H1 (cell line): ENCODE data around the gene CACNA2D4. TPM values are rescaled to one million over a fixed set of nuclear protein-coding genes. Genes with fewer than 3 reads are reported as not detected.

Experiments
- CTCF ChIA-PET: fragments of 300-600 bp; sonication (Branson Sonifier 250); formaldehyde crosslinking; loops from one replicate; lab custom pipeline; 2021; ENCODE audit not compliant: partially characterized antibody; lab: Charles Lee
- POLR2A ChIA-PET: fragments of 300-600 bp; sonication (Branson Sonifier 250); formaldehyde crosslinking; loops from one replicate; lab custom pipeline; 2021; ENCODE audit warnings: inconsistent platforms; ENCODE audit not compliant: partially characterized antibody; lab: Charles Lee
- DNase-seq, 2 experiments: peaks; one replicate each; pipeline versions ENCODE4 v3.0.0 to v3.0.0-alpha.2; 2010 to 2022; ENCODE audit warnings: low spot score in 2 of 2, low read depth in 1 of 2, mixed read lengths in 1 of 2
- FAIRE-seq: peaks from 2 replicates; lab custom pipeline; 2011; peaks lifted over from hg19 to GRCh38; lab: Jason Lieb, UNC
- H2AFZ ChIP-seq: 2 replicates; pipeline ENCODE4 v1.8.1; 2012; ENCODE audit warnings: low read length, inconsistent platforms
- H2AK5ac ChIP-seq: 2 replicates; pipeline ENCODE4 v1.6.1; 2013; ENCODE audit warnings: low read depth, low read length
- H2BK120ac ChIP-seq: replicated peaks from 2 replicates; pipeline ENCODE3; 2013; ENCODE audit warnings: low read depth, low read length, inconsistent platforms
- H2BK12ac ChIP-seq: 2 replicates; pipeline ENCODE4 v1.6.1; 2013; ENCODE audit warnings: low read depth, low read length
- H2BK15ac ChIP-seq: 2 replicates; pipeline ENCODE4 v1.6.1; 2013; ENCODE audit warnings: low read length
- H2BK20ac ChIP-seq: 2 replicates; pipeline ENCODE4 v1.6.1; 2013; ENCODE audit warnings: low read length
- H2BK5ac ChIP-seq: 2 replicates; pipeline ENCODE4 v1.6.1; 2013; ENCODE audit warnings: low read depth, low read length
- H3K14ac ChIP-seq: 2 replicates; pipeline ENCODE4 v1.6.1; 2013; ENCODE audit warnings: inconsistent platforms; ENCODE audit not compliant: insufficient read length
- H3K18ac ChIP-seq: 2 replicates; pipeline ENCODE4 v1.6.1; 2013; ENCODE audit warnings: low read length; ENCODE audit errors: extremely low read depth
- H3K23ac ChIP-seq: 2 replicates; pipeline ENCODE4 v1.6.1; 2013; ENCODE audit warnings: inconsistent platforms; ENCODE audit not compliant: insufficient read length
- H3K23me2 ChIP-seq: 2 replicates; pipeline ENCODE4 v1.6.1; 2013; ENCODE audit warnings: low read depth, low read length
- H3K27ac ChIP-seq: 2 replicates; pipeline ENCODE4 v1.6.1; 2011; ENCODE audit warnings: low read depth, low read length, inconsistent platforms
- H3K27me3 ChIP-seq, 4 experiments: replicated peaks in 1 of 4; 1 replicate in 1 of 4; 2 replicates in 3 of 4; pipeline versions ENCODE4 v1.6.1 to v1.8.1; 2011 to 2013; ENCODE audit warnings: low read length in 3 of 4, mild to moderate bottlenecking in 3 of 4, inconsistent platforms in 2 of 4, mixed read lengths in 2 of 4, moderate library complexity in 1 of 4; ENCODE audit not compliant: control insufficient read depth in 3 of 4, insufficient read depth in 3 of 4; ENCODE audit errors: extremely low read depth in 1 of 4
- H3K36me3 ChIP-seq, 4 experiments: 2 replicates each; pipeline versions ENCODE4 v1.6.1 to v1.8.1; 2011 to 2013; ENCODE audit warnings: mild to moderate bottlenecking in 4 of 4, low read length in 3 of 4, moderate library complexity in 2 of 4, control low read depth in 1 of 4, inconsistent platforms in 1 of 4; ENCODE audit not compliant: insufficient read depth in 4 of 4, control insufficient read depth in 2 of 4
- H3K4ac ChIP-seq: replicated peaks from 2 replicates; pipeline ENCODE3; 2013; ENCODE audit warnings: low read length, low read depth, mixed read lengths, inconsistent platforms; ENCODE audit not compliant: insufficient read length
- H3K4me1 ChIP-seq, 4 experiments: replicated peaks in 1 of 4; 1 replicate in 1 of 4; 2 replicates in 3 of 4; pipeline versions ENCODE4 v1.6.1 to v1.8.1; 2011 to 2013; ENCODE audit warnings: low read length in 3 of 4, inconsistent platforms in 2 of 4, mixed read lengths in 1 of 4; ENCODE audit not compliant: insufficient read depth in 4 of 4, control insufficient read depth in 3 of 4
- H3K4me2 ChIP-seq, 2 experiments: 2 replicates each; pipeline versions ENCODE4 v1.6.1 to v1.8.1; 2011 to 2013; ENCODE audit warnings: low read depth in 2 of 2, low read length in 2 of 2, control low read depth in 1 of 2, inconsistent platforms in 1 of 2, mild to moderate bottlenecking in 1 of 2; ENCODE audit not compliant: insufficient read depth in 1 of 2
- H3K4me3 ChIP-seq, 4 experiments: fragments of 200-600, 300-600 bp in 1 of 4; sonication (generic), shearing (Covaris generic), sonication (Bioruptor Twin) in 1 of 4; 2 replicates each; pipeline versions ENCODE4 v1.5.1 to v1.8.1; 2011 to 2016; ENCODE audit warnings: low read length in 4 of 4, low read depth in 3 of 4, control low read depth in 2 of 4, inconsistent platforms in 2 of 4, mild to moderate bottlenecking in 2 of 4, mixed read lengths in 1 of 4, moderate library complexity in 1 of 4; ENCODE audit not compliant: insufficient read depth in 2 of 4; ENCODE audit errors: extremely low read depth in 1 of 4
- H3K56ac ChIP-seq: replicated peaks from 2 replicates; pipeline ENCODE3; 2013; ENCODE audit warnings: low read depth, mild to moderate bottlenecking, mixed read lengths, low read length, inconsistent platforms; ENCODE audit not compliant: insufficient read length
- H3K79me1 ChIP-seq: 2 replicates; pipeline ENCODE4 v1.6.1; 2013; ENCODE audit warnings: low read depth, low read length, control low read depth
- H3K79me2 ChIP-seq, 2 experiments: 2 replicates each; pipeline versions ENCODE4 v1.6.1 to v1.8.1; 2012 to 2013; ENCODE audit warnings: low read length in 2 of 2, mild to moderate bottlenecking in 2 of 2, inconsistent platforms in 1 of 2; ENCODE audit not compliant: insufficient read depth in 2 of 2, control insufficient read depth in 1 of 2
- H3K9ac ChIP-seq, 4 experiments: replicated peaks in 1 of 4; 1 replicate in 1 of 4; 2 replicates in 3 of 4; pipeline versions ENCODE4 v1.6.1 to v1.8.1; 2011 to 2013; ENCODE audit warnings: low read depth in 3 of 4, low read length in 3 of 4, control low read depth in 2 of 4, mild to moderate bottlenecking in 2 of 4, moderate library complexity in 2 of 4, inconsistent platforms in 1 of 4; ENCODE audit errors: extremely low read depth in 1 of 4
- H3K9me3 ChIP-seq, 2 experiments: 2 replicates each; pipeline versions ENCODE4 v1.6.1 to v1.8.1; 2012 to 2013; ENCODE audit warnings: mild to moderate bottlenecking in 2 of 2, moderate library complexity in 2 of 2, control low read depth in 1 of 2, inconsistent platforms in 1 of 2, low read depth in 1 of 2, low read length in 1 of 2, mixed read lengths in 1 of 2; ENCODE audit not compliant: insufficient read depth in 2 of 2
- H4K20me1 ChIP-seq, 2 experiments: replicated peaks in 1 of 2; 2 replicates each; pipeline versions ENCODE3 to v1.8.1; 2011 to 2013; ENCODE audit warnings: inconsistent platforms in 2 of 2, low read length in 2 of 2, mild to moderate bottlenecking in 1 of 2; ENCODE audit not compliant: insufficient read depth in 2 of 2, control insufficient read depth in 1 of 2
- H4K5ac ChIP-seq: 2 replicates; pipeline ENCODE4 v1.6.1; 2013; ENCODE audit warnings: low read length, low read depth, mixed read lengths, inconsistent platforms; ENCODE audit not compliant: insufficient read length
- H4K8ac ChIP-seq: 2 replicates; pipeline ENCODE4 v1.8.0; 2013; ENCODE audit warnings: mild to moderate bottlenecking, moderate library complexity, low read length, inconsistent platforms; ENCODE audit not compliant: insufficient read depth; ENCODE audit errors: extremely low read depth
- H4K91ac ChIP-seq: replicated peaks from 2 replicates; pipeline ENCODE3; 2013; ENCODE audit warnings: low read length, mixed read lengths, inconsistent platforms; ENCODE audit not compliant: insufficient read length
- BACH1 ChIP-seq: IDR thresholded peaks from 2 replicates; pipeline ENCODE4 v1.6.1; 2012; ENCODE audit warnings: low read length, improper control_type of control experiment
- CHD1 ChIP-seq: IDR thresholded peaks from 2 replicates; pipeline ENCODE4 v1.6.1; 2012; ENCODE audit warnings: low read depth, low read length, improper control_type of control experiment
- EP300 ChIP-seq, 2 experiments: IDR thresholded peaks; 1 replicate in 1 of 2; 2 replicates in 1 of 2; pipeline ENCODE4 v1.6.1; 2011 to 2012; ENCODE audit warnings: low read depth in 2 of 2, low read length in 2 of 2, mild to moderate bottlenecking in 2 of 2, borderline replicate concordance in 1 of 2, inconsistent platforms in 1 of 2, moderate library complexity in 1 of 2
- HDAC6 ChIP-seq: IDR thresholded peaks from one replicate; pipeline ENCODE4 v1.7.1; 2012; ENCODE audit warnings: low read depth, mild to moderate bottlenecking, inconsistent platforms, low read length, moderate library complexity
- KDM5A ChIP-seq: fragments of 200-600 bp; IDR thresholded peaks from 2 replicates; pipeline ENCODE4 v1.7.1; 2012; ENCODE audit warnings: mild to moderate bottlenecking, low read length, inconsistent platforms, mixed read lengths
- NRF1 ChIP-seq: IDR thresholded peaks from 2 replicates; pipeline ENCODE4 v1.6.1; 2011; ENCODE audit warnings: mild to moderate bottlenecking, low read depth, low read length, improper control_type of control experiment
- POLR2AphosphoS5 ChIP-seq: IDR thresholded peaks from 2 replicates; pipeline ENCODE4 v1.6.1; 2011; ENCODE audit warnings: low read depth, low read length
- RFX5 ChIP-seq: IDR thresholded peaks from 2 replicates; pipeline ENCODE4 v1.6.1; 2011; ENCODE audit warnings: low read depth, low read length, improper control_type of control experiment, borderline replicate concordance
- RNF2 ChIP-seq: fragments of 200-900, 300-1000 bp; sonication (generic); IDR thresholded peaks from 2 replicates; pipeline ENCODE4 v1.7.1; 2016; ENCODE audit warnings: borderline replicate concordance, low read depth, mild to moderate bottlenecking, antibody characterized with exemption, low read length; ENCODE audit not compliant: poor library complexity, severe bottlenecking; ENCODE audit errors: missing control alignments
- SIX5 ChIP-seq: IDR thresholded peaks from 2 replicates; pipeline ENCODE4 v1.6.1; 2011; ENCODE audit warnings: mild to moderate bottlenecking, low read depth, low read length
- SRF ChIP-seq: IDR thresholded peaks from 2 replicates; pipeline ENCODE4 v1.6.1; 2011; ENCODE audit warnings: mild to moderate bottlenecking, low read depth, low read length, moderate library complexity
- TBP ChIP-seq: IDR thresholded peaks from 2 replicates; pipeline ENCODE4 v1.6.1; 2011; ENCODE audit warnings: low read depth, low read length, improper control_type of control experiment
- TCF12 ChIP-seq: IDR thresholded peaks from 2 replicates; pipeline ENCODE4 v1.6.1; 2011; ENCODE audit warnings: low read depth, mild to moderate bottlenecking, low read length
- WGBS, 2 experiments: shearing (Covaris generic) in 1 of 2; methylation state at CpG; one replicate each; pipeline versions ENCODE4 v1.1.6 to v1.1.7; 2013 to 2015; ENCODE audit warnings: low lambda C conversion rate in 2 of 2, mixed read lengths in 2 of 2, inconsistent platforms in 1 of 2, low coverage in 1 of 2, missing lambda C conversion rate in 1 of 2; ENCODE audit not compliant: insufficient replicate concordance in 2 of 2, insufficient coverage in 1 of 2, insufficient read length in 1 of 2; ENCODE audit errors: extremely low coverage in 1 of 2, missing lambda C conversion rate in 1 of 2; 5-methylcytosine and 5-hydroxymethylcytosine counted together
- polyA plus RNA-seq, 7 experiments: library from polyadenylated mRNA; depleted of rRNA in 3 of 7; stranded (reverse) in 5 of 7; unstranded in 2 of 7; fragments of >200 nt in 5 of 7; fragments of 200-250 nt in 2 of 7; gene quantifications; 1 replicate in 5 of 7; 2 replicates in 1 of 7; 4 replicates in 1 of 7; pipeline versions ENCODE4 v1.2.1 to v1.2.3, GENCODE V29; 2011 to 2013; ENCODE audit warnings: missing spikeins in 2 of 7, mixed read lengths in 2 of 7
- total RNA-seq: library from RNA; stranded (reverse); fragmentation: NEBNext Ultra II Directional; extraction: Animal tissue kit (Norgen Biotek cat#: 25700); gene quantifications from 2 replicates; pipeline ENCODE4 v1.2.1, GENCODE V29; 2021
- TF ChIP-seq, protein P1 (sequence below): IDR thresholded peaks from 2 replicates; pipeline ENCODE4 v1.6.1; 2012; ENCODE audit warnings: inconsistent platforms

Gene CACNA2D4
- total and polyA plus RNA-seq, 2 of the 8 experiments (the other 6 are each of a cell fraction or from before 2014, with no cell fraction given), result 0.44 to 0.88 TPM

DNA sequence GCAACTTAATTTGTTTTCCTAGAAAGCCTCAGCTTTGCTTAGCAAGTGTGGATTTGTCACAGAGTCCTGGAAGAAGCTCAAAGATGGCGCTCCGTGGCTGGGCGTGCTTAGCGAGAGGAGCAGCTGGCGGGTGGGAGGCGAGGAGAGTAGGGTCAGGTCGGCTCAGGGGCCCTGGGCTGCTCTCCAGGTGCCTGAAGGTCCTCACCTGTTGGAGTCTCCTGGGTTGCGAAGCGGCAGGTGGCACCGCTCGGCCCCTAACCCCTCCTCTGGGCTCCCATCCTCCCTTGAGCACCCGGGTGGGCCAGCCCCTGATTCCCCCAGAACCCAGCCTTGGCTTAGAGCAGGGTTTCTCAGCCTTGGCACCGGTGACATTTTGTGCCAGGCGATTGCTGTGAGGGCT is 73.0 kb downstream of the CACNA2D4 start:
- Histone ChIP-seq H2BK15ac (no peak overlapping the region), H3K36me3 (no peaks in the 10 kb centered on the region), H2AFZ (no peak overlapping the region), H4K8ac (no peak overlapping the region), H4K20me1 (no peaks in the 10 kb centered on the region), H3K23ac (no peak overlapping the region), H3K4me2 (no peak overlapping the region), H3K4ac (no peak overlapping the region), H3K4me1 (peaks cover 0 to 17% (median 6%) of the 10 kb centered on the region in 4 experiments; a peak in 6 of 7 replicates), H3K9ac (no peak overlapping the region), H2AK5ac (no peak overlapping the region), H2BK5ac (no peak overlapping the region), H2BK120ac (no peak overlapping the region), H3K27me3 (no peaks in the 10 kb centered on the region), H3K14ac (no peak overlapping the region), H3K79me1 (no peaks in the 10 kb centered on the region), H2BK12ac (no peak overlapping the region), H3K27ac (no peak overlapping the region), H3K4me3 (no peak overlapping the region), H3K79me2 (no peaks in the 10 kb centered on the region), H3K23me2 (no peaks in the 10 kb centered on the region), H2BK20ac (no peak overlapping the region), H3K18ac (no peak overlapping the region), H4K5ac (no peak overlapping the region), H3K9me3 (no peaks in the 10 kb centered on the region), H3K56ac (no peak overlapping the region), H4K91ac (no peak overlapping the region)
- FAIRE-seq (no peak), DNase-seq (no peak)
- POLR2A ChIA-PET, result no interaction called here
- 87% methylated on average over 10 of the region's 14 CpGs; no CpG with 5 or more reads in 1 of the 2 experiments for WGBS, 2 experiments
- CTCF ChIA-PET, result interaction anchor here (1.1 to 2.9 kb wide), 2 partner anchors 13 to 94 kb away, joined by 3 to 11 read pairs; no protein-coding TSS in a partner anchor
- TF ChIP-seq NRF1 (no peak), TCF12 (no peak), SIX5 (no peak), KDM5A (no peak), BACH1 (no peak), RFX5 (no peak), POLR2AphosphoS5 (no peak), SRF (no peak), RNF2 (no peak), HDAC6 (no peak), EP300 (IDR thresholded peaks at IDR 0.05; ENCODE audit: borderline replicate concordance in 1 of 2, low read depth in 2 of 2, low read length in 2 of 2) (no peak), CHD1 (no peak), TBP (no peak)
- TF ChIP-seq, protein P1, sequence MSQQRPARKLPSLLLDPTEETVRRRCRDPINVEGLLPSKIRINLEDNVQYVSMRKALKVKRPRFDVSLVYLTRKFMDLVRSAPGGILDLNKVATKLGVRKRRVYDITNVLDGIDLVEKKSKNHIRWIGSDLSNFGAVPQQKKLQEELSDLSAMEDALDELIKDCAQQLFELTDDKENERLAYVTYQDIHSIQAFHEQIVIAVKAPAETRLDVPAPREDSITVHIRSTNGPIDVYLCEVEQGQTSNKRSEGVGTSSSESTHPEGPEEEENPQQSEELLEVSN, result no peak
